Measurements from ENCODE around the gene CCSAP.

DNA sequence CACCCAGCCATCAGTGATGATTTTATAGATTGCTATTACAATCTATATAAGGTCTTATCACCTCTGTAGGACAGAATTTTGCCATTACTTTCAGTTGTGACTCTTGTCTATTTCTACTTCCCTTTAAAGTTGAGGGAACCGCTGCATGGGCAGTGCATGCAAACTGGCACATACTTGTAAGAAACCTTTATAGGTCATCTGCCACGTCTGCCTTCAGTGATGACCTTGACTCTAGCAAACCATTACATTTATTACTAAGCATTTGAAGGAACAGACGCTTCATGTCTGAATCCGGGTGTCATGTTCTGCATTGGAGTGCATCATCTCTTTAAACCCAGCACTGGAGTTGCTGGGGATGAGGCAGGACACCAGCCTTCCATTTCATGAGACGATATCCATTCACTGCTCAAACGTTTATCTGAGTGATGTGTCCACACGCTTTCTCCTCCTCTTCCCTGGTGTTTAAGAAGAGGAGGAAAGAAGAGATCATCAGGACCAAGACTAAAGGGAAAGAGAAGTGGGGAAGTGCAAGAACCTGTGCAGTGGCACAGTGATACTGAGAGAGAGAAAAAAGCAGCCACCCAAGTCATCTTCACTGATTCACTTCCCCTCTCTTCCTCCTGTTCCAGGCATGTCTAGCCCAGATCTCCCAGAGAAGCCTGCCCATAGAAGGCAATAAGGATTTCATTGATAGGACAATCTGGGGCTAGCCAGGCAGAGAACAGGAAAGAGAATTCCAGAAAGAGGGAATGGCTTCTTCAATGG lies 14.1 kb downstream of the CCSAP start:
- TF ChIP-seq, protein P1, sequence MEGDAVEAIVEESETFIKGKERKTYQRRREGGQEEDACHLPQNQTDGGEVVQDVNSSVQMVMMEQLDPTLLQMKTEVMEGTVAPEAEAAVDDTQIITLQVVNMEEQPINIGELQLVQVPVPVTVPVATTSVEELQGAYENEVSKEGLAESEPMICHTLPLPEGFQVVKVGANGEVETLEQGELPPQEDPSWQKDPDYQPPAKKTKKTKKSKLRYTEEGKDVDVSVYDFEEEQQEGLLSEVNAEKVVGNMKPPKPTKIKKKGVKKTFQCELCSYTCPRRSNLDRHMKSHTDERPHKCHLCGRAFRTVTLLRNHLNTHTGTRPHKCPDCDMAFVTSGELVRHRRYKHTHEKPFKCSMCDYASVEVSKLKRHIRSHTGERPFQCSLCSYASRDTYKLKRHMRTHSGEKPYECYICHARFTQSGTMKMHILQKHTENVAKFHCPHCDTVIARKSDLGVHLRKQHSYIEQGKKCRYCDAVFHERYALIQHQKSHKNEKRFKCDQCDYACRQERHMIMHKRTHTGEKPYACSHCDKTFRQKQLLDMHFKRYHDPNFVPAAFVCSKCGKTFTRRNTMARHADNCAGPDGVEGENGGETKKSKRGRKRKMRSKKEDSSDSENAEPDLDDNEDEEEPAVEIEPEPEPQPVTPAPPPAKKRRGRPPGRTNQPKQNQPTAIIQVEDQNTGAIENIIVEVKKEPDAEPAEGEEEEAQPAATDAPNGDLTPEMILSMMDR (IDR thresholded peaks at IDR 0.05; ENCODE audit: poor library complexity), result no peak
- no peak for TF ChIP-seq EZH2 (IDR thresholded peaks at IDR 0.05; ENCODE audit: borderline replicate concordance)
- no peak for TF ChIP-seq EZH2phosphoT487 (IDR thresholded peaks at IDR 0.05; ENCODE audit: low read depth, severe bottlenecking, unreplicated experiment)
